SK-N-SH (cell line): ENCODE results near the gene TIMM10B. TPM values are rescaled to one million over a fixed set of nuclear protein-coding genes. Genes with fewer than 3 reads are reported as not detected.

Experiments
- CTCF ChIA-PET: fragments of 300-600, 350-600 bp; formaldehyde crosslinking; extraction: SDS; loops from one replicate; lab custom pipeline; 2021; lab: Yijun Ruan, JAX
- POLR2A ChIA-PET: fragments of 350-600 bp; sonication (Branson Sonifier 250); formaldehyde crosslinking; extraction: SDS; loops from one replicate; lab custom pipeline; 2020; ENCODE audit warnings: antibody characterized with exemption, inconsistent platforms; lab: Yijun Ruan, JAX
- DNase-seq: peaks from one replicate; pipeline ENCODE4 v3.0.0; 2012
- H2AFZ ChIP-seq: fragments of 200-600 bp; sonication (generic); 2 replicates; pipeline ENCODE4 v1.8.1; 2016; ENCODE audit warnings: antibody characterized with exemption, mild to moderate bottlenecking, low read depth
- H3F3A ChIP-seq: fragments of 200-600 bp; sonication (generic); replicated peaks from 2 replicates; pipeline ENCODE3; 2016; ENCODE audit warnings: antibody characterized with exemption, mild to moderate bottlenecking; ENCODE audit not compliant: insufficient read depth
- H3K27ac ChIP-seq, 2 experiments: fragments of 200-500 bp in 1 of 2; fragments of 200-600 bp in 1 of 2; sonication (Bioruptor generic) in 1 of 2; sonication (generic), shearing (Covaris generic) in 1 of 2; 2 replicates each; pipeline versions ENCODE4 v1.5.1 to v1.6.1; 2014 to 2016; ENCODE audit warnings: low read depth in 2 of 2, inconsistent platforms in 1 of 2, low read length in 1 of 2, mild to moderate bottlenecking in 1 of 2, mixed read lengths in 1 of 2
- H3K27me3 ChIP-seq: fragments of 200-600 bp; sonication (generic), shearing (Covaris generic); 2 replicates; pipeline ENCODE4 v1.6.1; 2016; ENCODE audit warnings: mixed run types; ENCODE audit not compliant: insufficient read depth
- H3K36me3 ChIP-seq, 2 experiments: fragments of 200-500 bp in 1 of 2; fragments of 200-600 bp in 1 of 2; sonication (Bioruptor generic) in 1 of 2; sonication (generic) in 1 of 2; replicated peaks in 1 of 2; 2 replicates each; pipeline versions ENCODE3 to v1.5.1; 2014 to 2016; ENCODE audit warnings: low read length in 1 of 2, mild to moderate bottlenecking in 1 of 2; ENCODE audit not compliant: insufficient read depth in 2 of 2, control insufficient read depth in 1 of 2
- H3K4me1 ChIP-seq, 2 experiments: fragments of 200-500 bp in 1 of 2; fragments of 200-600 bp in 1 of 2; sonication (Bioruptor generic) in 1 of 2; sonication (generic), shearing (Covaris generic) in 1 of 2; 2 replicates each; pipeline versions ENCODE4 v1.5.1 to v1.6.1; 2014 to 2016; ENCODE audit warnings: low read depth in 1 of 2, low read length in 1 of 2, mixed run types in 1 of 2; ENCODE audit not compliant: insufficient read depth in 2 of 2, control insufficient read depth in 1 of 2
- H3K4me2 ChIP-seq: fragments of 200-600 bp; sonication (generic), shearing (Covaris generic); 2 replicates; pipeline ENCODE4 v1.6.1; 2017; ENCODE audit warnings: mixed run types
- H3K4me3 ChIP-seq, 2 experiments: fragments of 200-500 bp in 1 of 2; fragments of 200-600 bp in 1 of 2; sonication (Bioruptor generic) in 1 of 2; sonication (generic), shearing (Covaris generic) in 1 of 2; 2 replicates each; pipeline versions ENCODE4 v1.5.1 to v1.8.1; 2014 to 2016; ENCODE audit warnings: low read depth in 2 of 2, inconsistent platforms in 1 of 2, low read length in 1 of 2, mild to moderate bottlenecking in 1 of 2, mixed read lengths in 1 of 2, moderate library complexity in 1 of 2
- H3K79me2 ChIP-seq: fragments of 200-600 bp; sonication (generic); 2 replicates; pipeline ENCODE4 v1.8.1; 2017; ENCODE audit warnings: mild to moderate bottlenecking; ENCODE audit not compliant: insufficient read depth
- H3K9ac ChIP-seq: fragments of 200-600 bp; sonication (generic); 2 replicates; pipeline ENCODE4 v1.6.1; 2017; ENCODE audit warnings: mixed run types
- H3K9me2 ChIP-seq: fragments of 200-600 bp; sonication (generic); 2 replicates; pipeline ENCODE4 v1.6.1; 2017; ENCODE audit warnings: mixed run types
- H3K9me3 ChIP-seq: fragments of 200-600 bp; sonication (generic); 2 replicates; pipeline ENCODE4 v1.6.1; 2017; ENCODE audit warnings: mixed run types, mild to moderate bottlenecking, moderate library complexity
- H4K20me1 ChIP-seq: fragments of 200-600 bp; sonication (generic); 2 replicates; pipeline ENCODE4 v1.6.1; 2017; ENCODE audit warnings: mild to moderate bottlenecking, mixed run types; ENCODE audit not compliant: insufficient read depth
- CHD2 ChIP-seq: fragments of 150-350 bp; IDR thresholded peaks from 2 replicates; pipeline ENCODE4 v1.6.1; 2018; ENCODE audit warnings: low read length; ENCODE audit not compliant: partially characterized antibody
- ELF1 ChIP-seq: IDR thresholded peaks from 2 replicates; pipeline ENCODE4 v1.4.0; 2012
- EP300 ChIP-seq, 2 experiments: IDR thresholded peaks; 2 replicates each; pipeline versions ENCODE4 v1.4.0 to v1.6.1; 2012; ENCODE audit warnings: borderline replicate concordance in 1 of 2, low read depth in 1 of 2, low read length in 1 of 2
- EZH2phosphoT487 ChIP-seq: fragments of 200-600 bp; sonication (generic); IDR thresholded peaks from 2 replicates; pipeline ENCODE4 v1.6.1; 2017; ENCODE audit warnings: low read depth, mixed run types, mild to moderate bottlenecking, antibody characterized with exemption, moderate library complexity, borderline replicate concordance
- MAX ChIP-seq: IDR thresholded peaks from 2 replicates; pipeline ENCODE4 v1.4.0; 2012; ENCODE audit warnings: low read depth
- NRF1 ChIP-seq: IDR thresholded peaks from 2 replicates; pipeline ENCODE4 v1.6.1; 2012; ENCODE audit warnings: low read depth, mild to moderate bottlenecking, low read length
- SIN3A ChIP-seq: IDR thresholded peaks from 2 replicates; pipeline ENCODE4 v1.6.1; 2012; ENCODE audit warnings: low read depth, mild to moderate bottlenecking, low read length, moderate library complexity, borderline replicate concordance
- TEAD4 ChIP-seq: IDR thresholded peaks from 2 replicates; pipeline ENCODE4 v1.4.0; 2012; ENCODE audit warnings: mild to moderate bottlenecking, borderline replicate concordance; ENCODE audit not compliant: insufficient read depth
- USF2 ChIP-seq: fragments of 150-350 bp; IDR thresholded peaks from 2 replicates; pipeline ENCODE4 v1.6.1; 2017; ENCODE audit warnings: antibody characterized with exemption, low read length, low read depth, borderline replicate concordance
- YY1 ChIP-seq: IDR thresholded peaks from 2 replicates; pipeline ENCODE4 v1.4.0; 2012; ENCODE audit warnings: low read depth, mild to moderate bottlenecking
- WGBS: methylation state at CpG from one replicate; pipeline ENCODE4 v1.1.6; 2017; ENCODE audit warnings: low lambda C conversion rate; 5-methylcytosine and 5-hydroxymethylcytosine counted together
- polyA plus RNA-seq, 3 experiments: library from polyadenylated mRNA; depleted of rRNA; stranded (reverse); fragments of >200 nt; gene quantifications; 2 replicates each; pipeline ENCODE4 v1.2.3, GENCODE V29; 2012

Gene TIMM10B
- polyA plus RNA-seq, 1 of the 3 experiments (the other 2 are of a cell fraction): 26.2 TPM

- TF ChIP-seq TEAD4: no peak
- TF ChIP-seq EP300 (IDR thresholded peaks at IDR 0.05; ENCODE audit: borderline replicate concordance in 1 of 2, low read depth in 1 of 2, low read length in 1 of 2): no peak
These were observed 42.2 kb upstream of the TIMM10B start (continued) for GRCh38 chr11:6438979-6439571.

- H3K79me2 ChIP-seq: no peaks in the 10 kb centered on the region
- TF ChIP-seq MAX: no peak
- H3K9ac ChIP-seq: no peak within 1 kb of the TSS
- no peaks in the 10 kb centered on the region for H4K20me1 ChIP-seq
- DNase-seq: no peak
- H3K36me3 ChIP-seq: no peaks in the 10 kb centered on the region
- no peaks in the 10 kb centered on the region for H3K27me3 ChIP-seq
- H3K4me3 ChIP-seq: no peak within 1 kb of the TSS
- H3K4me2 ChIP-seq: no peak within 1 kb of the TSS
- POLR2A ChIA-PET: interaction anchor here (0.6 kb wide), 1 partner anchor 22 kb away, joined by 3 read pairs; the partner anchor contains the start of gene APBB1
- no peaks in the 10 kb centered on the region for H3K9me2 ChIP-seq
- peaks cover 0 to 18% of the 10 kb centered on the region in 2 experiments; a peak in 1 of 4 replicates for H3K4me1 ChIP-seq
- H2AFZ ChIP-seq: no peak within 1 kb of the TSS
- CTCF ChIA-PET: interaction anchor here (0.7 to 14.7 kb wide), 6 partner anchors 13 to 78 kb away, joined by 3 to 360 read pairs (median 6); no protein-coding TSS in a partner anchor
- H3K27ac ChIP-seq: no peak within 1 kb of the TSS
- no peaks in the 10 kb centered on the region for H3K9me3 ChIP-seq
- no peaks in the 10 kb centered on the region for H3F3A ChIP-seq
- 74% methylated on average over 3 of the region's 3 CpGs for whole genome bisulfite sequencing
These were observed 40.4 kb upstream of the TIMM10B start, which contains the start of gene HPX for GRCh38 chr11:6440906-6441358. HPX (minus strand) TSS chr11:6440987; CDS start chr11:6440963, 24 bp downstream.

- no peaks in the 10 kb centered on the region for H3K9me3 ChIP-seq
- TF ChIP-seq USF2: no peak
- no peak for TF ChIP-seq NRF1
- TF ChIP-seq SIN3A: no peak
- no peak for TF ChIP-seq YY1
- TF ChIP-seq EZH2phosphoT487: no peak
- no peak for TF ChIP-seq CHD2
- no peak for TF ChIP-seq ELF1
- TF ChIP-seq, all 33 proteins: peak for 0
- CTCF ChIA-PET: interaction anchor here (1.5 to 14.7 kb wide), 13 partner anchors 8 to 115 kb away, joined by 3 to 360 read pairs (median 9); partner anchors contain the start of gene SMPD1
- WGBS: 95% methylated on average over 4 of the region's 4 CpGs
- H3F3A ChIP-seq: no peaks in the 10 kb centered on the region
- H3K4me2 ChIP-seq: no peak overlapping the region
- POLR2A ChIA-PET: no interaction called here
- no peak overlapping the region for H2AFZ ChIP-seq
- H3K4me1 ChIP-seq: peaks cover 0 to 18% of the 10 kb centered on the region in 2 experiments; a peak in 1 of 4 replicates
- H3K9me2 ChIP-seq: no peaks in the 10 kb centered on the region
- no peaks in the 10 kb centered on the region for H3K79me2 ChIP-seq
- H4K20me1 ChIP-seq: no peaks in the 10 kb centered on the region
- H3K4me3 ChIP-seq: no peak overlapping the region
- no peak for DNase-seq
- no peak overlapping the region for H3K9ac ChIP-seq
- H3K27ac ChIP-seq: no peak overlapping the region
- no peaks in the 10 kb centered on the region for H3K27me3 ChIP-seq
- H3K36me3 ChIP-seq: no peaks in the 10 kb centered on the region
These were observed 38.9 kb upstream of the TIMM10B start for GRCh38 chr11:6442441-6442840.
